ENCODE measurements around the gene CD59.

Gene CD59

GRCh38 chr11:33656768-33657167 is 79.5 kb downstream of the CD59 start:
- no peak for DNase-seq (ENCODE audit: extremely low read depth, low read depth)
- TF ChIP-seq CTCF (IDR thresholded peaks at IDR 0.05; ENCODE audit: low read depth, low read length, missing control alignments): no peak

GRCh38 chr11:33655842-33656600 is 80.2 kb downstream of the CD59 start:
- DNase-seq (ENCODE audit: extremely low read depth, low read depth): no peak
- H3K4me3 ChIP-seq (replicated peaks; ENCODE audit: low read depth, low read length): no peak overlapping the region
- TF ChIP-seq CTCF (IDR thresholded peaks at IDR 0.05; ENCODE audit: low read depth, low read length, missing control alignments): no peak

More at GRCh38 chr11:33656768-33657167, 79.5 kb downstream of the CD59 start:
- no peak overlapping the region for H3K4me3 ChIP-seq (replicated peaks; ENCODE audit: low read depth, low read length)

- DNase-seq (ENCODE audit: extremely low read depth, low read depth): no peak
- H3K4me3 ChIP-seq (replicated peaks; ENCODE audit: low read depth, low read length): no peak overlapping the region
- TF ChIP-seq CTCF (IDR thresholded peaks at IDR 0.05; ENCODE audit: low read depth, low read length, missing control alignments): no peak
These were observed 81.6 kb downstream of the CD59 start for GRCh38 chr11:33654594-33654993.

Measured in HFF-Myc (cell line).